Measurements from ENCODE around the gene ERC2.
A peak's percentile ranks its signal among the peaks of the same experiment; 100 is the strongest.

Gene ERC2

DNA sequence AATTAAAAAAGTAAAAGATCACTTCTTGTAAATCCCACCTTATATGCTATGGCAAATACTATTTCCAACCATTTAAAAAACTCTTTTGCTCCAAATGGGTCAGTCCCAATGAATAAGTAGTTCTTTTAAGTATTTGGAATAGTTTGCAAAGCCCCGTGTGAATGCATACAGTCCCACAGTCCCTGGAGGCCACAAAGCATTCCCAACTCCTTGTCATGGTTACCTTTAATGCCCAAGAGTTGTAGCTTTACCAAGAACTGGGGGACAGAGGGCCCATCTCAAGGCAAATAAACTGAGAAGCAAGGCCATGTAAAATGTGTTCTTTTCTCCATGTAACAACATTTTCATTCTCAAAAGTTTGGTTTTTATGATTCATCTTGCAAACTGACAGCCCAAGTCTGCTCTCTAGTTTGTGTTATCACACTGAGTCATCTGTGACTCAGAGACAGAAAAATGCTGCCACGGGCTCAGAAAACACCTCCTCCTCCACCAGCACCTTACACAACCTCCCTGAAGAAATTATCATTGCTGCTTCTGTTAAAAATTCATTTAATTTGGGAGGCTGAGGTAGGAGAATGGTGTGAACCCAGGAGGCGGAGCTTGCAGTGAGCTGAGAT is 336.2 kb downstream of the ERC2 start (continued):
- TF ChIP-seq ZNF449 (tag by site-specific recombination; IDR thresholded peaks at IDR 0.05): no peak
- TF ChIP-seq ZNF549 (tag by site-specific recombination; IDR thresholded peaks at IDR 0.05): no peak
- peak; percentile 19; the same call in 1 of the 2 replicates for TF ChIP-seq ZNF600 (tag by site-specific recombination; IDR thresholded peaks at IDR 0.05)
- TF ChIP-seq, protein P1, sequence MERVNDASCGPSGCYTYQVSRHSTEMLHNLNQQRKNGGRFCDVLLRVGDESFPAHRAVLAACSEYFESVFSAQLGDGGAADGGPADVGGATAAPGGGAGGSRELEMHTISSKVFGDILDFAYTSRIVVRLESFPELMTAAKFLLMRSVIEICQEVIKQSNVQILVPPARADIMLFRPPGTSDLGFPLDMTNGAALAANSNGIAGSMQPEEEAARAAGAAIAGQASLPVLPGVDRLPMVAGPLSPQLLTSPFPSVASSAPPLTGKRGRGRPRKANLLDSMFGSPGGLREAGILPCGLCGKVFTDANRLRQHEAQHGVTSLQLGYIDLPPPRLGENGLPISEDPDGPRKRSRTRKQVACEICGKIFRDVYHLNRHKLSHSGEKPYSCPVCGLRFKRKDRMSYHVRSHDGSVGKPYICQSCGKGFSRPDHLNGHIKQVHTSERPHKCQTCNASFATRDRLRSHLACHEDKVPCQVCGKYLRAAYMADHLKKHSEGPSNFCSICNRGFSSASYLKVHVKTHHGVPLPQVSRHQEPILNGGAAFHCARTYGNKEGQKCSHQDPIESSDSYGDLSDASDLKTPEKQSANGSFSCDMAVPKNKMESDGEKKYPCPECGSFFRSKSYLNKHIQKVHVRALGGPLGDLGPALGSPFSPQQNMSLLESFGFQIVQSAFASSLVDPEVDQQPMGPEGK (tag by site-specific recombination; IDR thresholded peaks at IDR 0.05): 0 out of 2 replicates have a peak, but pooled peaks have one; percentile 22
- peak; percentile 41 for TF ChIP-seq ZNF660 (tag by site-specific recombination; IDR thresholded peaks at IDR 0.05)
- no peak for TF ChIP-seq ZNF585B (tag by site-specific recombination; IDR thresholded peaks at IDR 0.05)

DNA sequence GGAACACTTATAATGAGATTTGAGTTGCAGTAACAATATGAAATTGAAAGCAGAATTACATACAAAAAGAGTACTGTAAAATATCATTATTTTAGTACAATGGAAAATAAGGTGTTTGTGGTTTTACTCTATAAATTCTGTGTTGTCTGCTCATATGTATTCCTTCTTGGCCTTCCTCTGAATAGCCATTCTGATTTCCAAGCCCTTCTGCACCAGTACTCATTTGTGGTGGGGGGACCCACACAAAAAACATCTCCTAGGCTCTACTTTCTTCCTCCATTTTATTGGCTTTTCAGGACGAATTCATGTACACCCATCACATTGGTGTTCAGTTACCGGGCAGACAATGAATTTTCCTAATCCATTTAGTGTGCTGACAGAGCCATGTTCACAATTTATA is 338.2 kb downstream of the ERC2 start:
- CTCF ChIA-PET: no interaction called here
- H3K9me3 ChIP-seq (ENCODE audit: control insufficient read depth, insufficient read depth, low read depth, low read length): no peaks in the 10 kb centered on the region
- H3K4me1 ChIP-seq (ENCODE audit: control insufficient read depth, insufficient read depth, low read length): peaks cover 7% of the 10 kb centered on the region
- TF ChIP-seq KLF16 (tag by site-specific recombination; IDR thresholded peaks at IDR 0.05): no peak
- TF ChIP-seq, protein P2, sequence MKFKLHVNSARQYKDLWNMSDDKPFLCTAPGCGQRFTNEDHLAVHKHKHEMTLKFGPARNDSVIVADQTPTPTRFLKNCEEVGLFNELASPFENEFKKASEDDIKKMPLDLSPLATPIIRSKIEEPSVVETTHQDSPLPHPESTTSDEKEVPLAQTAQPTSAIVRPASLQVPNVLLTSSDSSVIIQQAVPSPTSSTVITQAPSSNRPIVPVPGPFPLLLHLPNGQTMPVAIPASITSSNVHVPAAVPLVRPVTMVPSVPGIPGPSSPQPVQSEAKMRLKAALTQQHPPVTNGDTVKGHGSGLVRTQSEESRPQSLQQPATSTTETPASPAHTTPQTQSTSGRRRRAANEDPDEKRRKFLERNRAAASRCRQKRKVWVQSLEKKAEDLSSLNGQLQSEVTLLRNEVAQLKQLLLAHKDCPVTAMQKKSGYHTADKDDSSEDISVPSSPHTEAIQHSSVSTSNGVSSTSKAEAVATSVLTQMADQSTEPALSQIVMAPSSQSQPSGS (tag by site-specific recombination; IDR thresholded peaks at IDR 0.05; ENCODE audit: low read depth): no peak
- no peak for TF ChIP-seq ZNF449 (tag by site-specific recombination; IDR thresholded peaks at IDR 0.05)
- TF ChIP-seq ZNF48 (tag by site-specific recombination; IDR thresholded peaks at IDR 0.05): no peak
- TF ChIP-seq ZNF837 (tag by site-specific recombination; IDR thresholded peaks at IDR 0.05): no peak
- TF ChIP-seq TCF7L2 (IDR thresholded peaks at IDR 0.05; ENCODE audit: borderline replicate concordance, low read depth, low read length): no peak
- no peak for TF ChIP-seq ZNF747 (tag by site-specific recombination; IDR thresholded peaks at IDR 0.05)
- TF ChIP-seq ZNF10 (tag by site-specific recombination; IDR thresholded peaks at IDR 0.05): no peak
- no peak for TF ChIP-seq FEZF1 (tag by site-specific recombination; IDR thresholded peaks at IDR 0.05)
- no peak for TF ChIP-seq ZNF791 (tag by site-specific recombination; IDR thresholded peaks at IDR 0.05)
- TF ChIP-seq ZNF548 (tag by site-specific recombination; IDR thresholded peaks at IDR 0.05): no peak
- no peak for TF ChIP-seq ZNF175 (tag by site-specific recombination; IDR thresholded peaks at IDR 0.05)
- TF ChIP-seq ZNF624 (tag by site-specific recombination; IDR thresholded peaks at IDR 0.05): no peak
- no peak for TF ChIP-seq ZNF510 (tag by site-specific recombination; IDR thresholded peaks at IDR 0.05; ENCODE audit: insufficient replicate concordance)
- no peak for TF ChIP-seq ZNF155 (tag by site-specific recombination; IDR thresholded peaks at IDR 0.05)
- no peak for TF ChIP-seq HOXA7 (CRISPR knock-in tag; IDR thresholded peaks at IDR 0.05; ENCODE audit: borderline replicate concordance)
- no peak for TF ChIP-seq ZSCAN23 (tag by site-specific recombination; IDR thresholded peaks at IDR 0.05)
- TF ChIP-seq ZNF76 (tag by site-specific recombination; IDR thresholded peaks at IDR 0.05; ENCODE audit: borderline replicate concordance, low read depth): no peak
- TF ChIP-seq GLI4 (tag by site-specific recombination; IDR thresholded peaks at IDR 0.05): no peak
- no peak for TF ChIP-seq ZNF623 (tag by site-specific recombination; IDR thresholded peaks at IDR 0.05)
- H3K4me3 ChIP-seq (ENCODE audit: low read depth, low read length): no peak overlapping the region
- POLR2A ChIA-PET: no interaction called here
- no peaks in the 10 kb centered on the region for H3K36me3 ChIP-seq (ENCODE audit: control insufficient read depth in 2 of 2, insufficient read depth in 1 of 2, low read length in 2 of 2)
- no peak overlapping the region for H3K27ac ChIP-seq (ENCODE audit: extremely low read depth, low read depth, low read length)

Measured in HEK293 (cell line).